GM23338 (cell line): ENCODE measurements around the gene SELPLG. TPM values are rescaled to one million over a fixed set of nuclear protein-coding genes. Genes with fewer than 3 reads are reported as not detected.

Source experiments
- ATAC-seq: fragments of 200-7000 bp; cut with Tn5 transposase; 3 replicates; pipeline ENCODE4 v1.9.1; 2020
- DNase-seq: peaks from one replicate; pipeline ENCODE4 v3.0.0-alpha.2; 2015; ENCODE audit warnings: low spot score
- H2AFZ ChIP-seq: fragments of 200-600 bp; sonication (generic); 2 replicates; pipeline ENCODE4 v1.8.0; 2016; ENCODE audit warnings: antibody characterized with exemption, mild to moderate bottlenecking, moderate library complexity
- H3F3A ChIP-seq: fragments of 200-600 bp; sonication (generic); replicated peaks from 2 replicates; pipeline ENCODE4 v1.8.0; 2017; ENCODE audit warnings: antibody characterized with exemption, mixed run types, low read depth
- H3K27ac ChIP-seq: fragments of 200-600 bp; sonication (generic); 2 replicates; pipeline ENCODE4 v1.6.1; 2016; ENCODE audit warnings: low read depth
- H3K27me3 ChIP-seq: fragments of 200-600 bp; sonication (generic); 2 replicates; pipeline ENCODE4 v1.8.0; 2016; ENCODE audit warnings: mild to moderate bottlenecking, mixed run types, moderate library complexity; ENCODE audit not compliant: insufficient read depth
- H3K36me3 ChIP-seq: fragments of 200-600 bp; sonication (generic); 2 replicates; pipeline ENCODE4 v1.8.0; 2016; ENCODE audit warnings: mild to moderate bottlenecking; ENCODE audit not compliant: insufficient read depth
- H3K4me1 ChIP-seq: fragments of 200-600 bp; sonication (generic); 2 replicates; pipeline ENCODE4 v1.8.0; 2016; ENCODE audit warnings: mild to moderate bottlenecking, moderate library complexity; ENCODE audit not compliant: insufficient read depth
- H3K4me2 ChIP-seq: fragments of 200-600 bp; sonication (generic); 2 replicates; pipeline ENCODE4 v1.7.1; 2017; ENCODE audit warnings: mixed run types
- H3K4me3 ChIP-seq: fragments of 200-600 bp; sonication (generic); 2 replicates; pipeline ENCODE4 v1.6.1; 2016; ENCODE audit warnings: mixed run types
- H3K79me2 ChIP-seq: fragments of 200-600 bp; sonication (generic); replicated peaks from 2 replicates; pipeline ENCODE4 v1.8.0; 2017; ENCODE audit warnings: mild to moderate bottlenecking; ENCODE audit not compliant: insufficient read depth
- H3K9me2 ChIP-seq: fragments of 200-600 bp; sonication (generic); 2 replicates; pipeline ENCODE4 v1.8.0; 2017; ENCODE audit not compliant: insufficient read depth
- H4K20me1 ChIP-seq: fragments of 200-600 bp; sonication (generic); replicated peaks from 2 replicates; pipeline ENCODE4 v1.8.0; 2017; ENCODE audit warnings: mild to moderate bottlenecking; ENCODE audit not compliant: insufficient read depth
- H3K27ac Mint-ChIP-seq: 2 replicates; pipeline ENCODE4 v1.8.0; 2020; ENCODE audit warnings: inconsistent platforms, mild to moderate bottlenecking, moderate library complexity, mixed read lengths
- H3K27me3 Mint-ChIP-seq: 3 replicates; pipeline ENCODE4 v1.8.0; 2022; ENCODE audit warnings: low read depth, mild to moderate bottlenecking, moderate library complexity, mixed read lengths, inconsistent platforms; ENCODE audit not compliant: insufficient read depth, poor library complexity
- H3K36me3 Mint-ChIP-seq: 3 replicates; pipeline ENCODE4 v1.8.0; 2021; ENCODE audit warnings: low read depth, mild to moderate bottlenecking, inconsistent platforms, moderate library complexity, mixed read lengths
- H3K4me1 Mint-ChIP-seq: 3 replicates; pipeline ENCODE4 v1.8.0; 2020; ENCODE audit warnings: mild to moderate bottlenecking, inconsistent platforms, mixed read lengths
- H3K4me3 Mint-ChIP-seq: 3 replicates; pipeline ENCODE4 v1.8.0; 2021; ENCODE audit warnings: moderate library complexity, mild to moderate bottlenecking, inconsistent platforms, mixed read lengths
- H3K9me3 Mint-ChIP-seq: 3 replicates; pipeline ENCODE4 v1.8.0; 2020; ENCODE audit warnings: moderate library complexity, mild to moderate bottlenecking, inconsistent platforms, mixed read lengths
- CREB1 ChIP-seq: fragments of 250-450 bp; sonication (Bioruptor Pico); IDR thresholded peaks from 2 replicates; pipeline ENCODE4 v1.5.0; 2020; ENCODE audit warnings: low read depth, mild to moderate bottlenecking, moderate library complexity
- CTCF ChIP-seq, 2 experiments: fragments of 200-600 bp in 1 of 2; sonication (generic) in 1 of 2; conservative IDR thresholded peaks; 2 replicates each; pipeline versions ENCODE4 v1.5.1 to v1.6.1; 2016 to 2017; ENCODE audit warnings: antibody characterized with exemption in 2 of 2, low read depth in 2 of 2, mild to moderate bottlenecking in 2 of 2, moderate library complexity in 1 of 2
- ETS1 ChIP-seq: IDR thresholded peaks from 2 replicates; pipeline ENCODE4 v1.6.1; 2016; ENCODE audit warnings: antibody characterized with exemption
- EZH2 ChIP-seq: fragments of 200-600 bp; sonication (generic); IDR thresholded peaks from one replicate; pipeline ENCODE4 v1.8.0; 2017; ENCODE audit warnings: antibody characterized with exemption, mild to moderate bottlenecking, low read depth; ENCODE audit not compliant: unreplicated experiment
- EZH2phosphoT487 ChIP-seq: fragments of 200-600 bp; sonication (generic); IDR thresholded peaks from one replicate; pipeline ENCODE4 v1.8.1; 2018; ENCODE audit warnings: antibody characterized with exemption; ENCODE audit not compliant: unreplicated experiment
- JUNB ChIP-seq: IDR thresholded peaks from one replicate; pipeline ENCODE4 v1.6.1; 2016; ENCODE audit warnings: antibody characterized with exemption; ENCODE audit not compliant: unreplicated experiment
- NANOG ChIP-seq: IDR thresholded peaks from 2 replicates; pipeline ENCODE4 v1.6.1; 2016; ENCODE audit warnings: antibody characterized with exemption, borderline replicate concordance
- POLR2AphosphoS5 ChIP-seq: IDR thresholded peaks from 2 replicates; pipeline ENCODE4 v1.6.1; 2016; ENCODE audit warnings: antibody characterized with exemption, low read depth
- STAT1 ChIP-seq: IDR thresholded peaks from one replicate; pipeline ENCODE4 v1.6.1; 2016; ENCODE audit warnings: antibody characterized with exemption; ENCODE audit not compliant: unreplicated experiment
- ZNF114 ChIP-seq: fragments of 250-450 bp; sonication (Bioruptor Pico); IDR thresholded peaks from 2 replicates; pipeline ENCODE4 v1.5.0; 2020; ENCODE audit warnings: mild to moderate bottlenecking, moderate library complexity
- ZNF331 ChIP-seq: fragments of 250-450 bp; sonication (Bioruptor Pico); IDR thresholded peaks from 2 replicates; pipeline ENCODE4 v1.5.0; 2020; ENCODE audit warnings: low read depth, mild to moderate bottlenecking, moderate library complexity
- ZNF462 ChIP-seq: fragments of 250-450 bp; sonication (Bioruptor Pico); IDR thresholded peaks from 2 replicates; pipeline ENCODE4 v1.5.0; 2020; ENCODE audit warnings: mild to moderate bottlenecking, moderate library complexity
- polyA plus RNA-seq: library from polyadenylated mRNA; unstranded; fragments of >200 nt; fragmentation: Nextera tagmentation; extraction: Ambion mirVana; gene quantifications from 2 replicates; pipeline ENCODE4 v1.2.1, GENCODE V29; 2016
- total RNA-seq: library from RNA; depleted of rRNA; stranded (reverse); fragments of >200 nt; shearing (Covaris generic); gene quantifications from 2 replicates; pipeline ENCODE4 v1.2.3, GENCODE V29; 2014

SELPLG gene
- total and polyA plus RNA-seq, 2 experiments from 2014 or later = 0.16 to 0.56 TPM

GRCh38 chr12:108679106-108679681 lies 45.5 kb upstream of the SELPLG start (continued):
- TF ChIP-seq CREB1 (CRISPR knock-in tag) (no peak), STAT1 (no peak), EZH2 (no peak)

- H3K79me2 ChIP-seq = peaks cover 46% of the 10 kb centered on the region
- H3K4me3 ChIP-seq = no peak overlapping the region
- H3K9me2 ChIP-seq = no peaks in the 10 kb centered on the region
- no peak overlapping the region for H2AFZ ChIP-seq
- ATAC-seq (no peak), DNase-seq (no peak)
- H3K4me1 ChIP-seq = 0 out of 2 replicates have a peak, but pooled peaks cover 6% of the 10 kb centered on the region
- Mint-ChIP-seq H3K4me1 (peaks cover 2% of the 10 kb centered on the region; the same call in 2 of the 3 replicates), H3K27ac (peak overlapping the region; percentile 39; the same call in 1 of the 2 replicates), H3K36me3 (no peaks in the 10 kb centered on the region), H3K9me3 (no peaks in the 10 kb centered on the region), H3K27me3 (no peaks in the 10 kb centered on the region), H3K4me3 (no peak overlapping the region)
- H3K4me2 ChIP-seq = no peak overlapping the region
- H3K27me3 ChIP-seq = no peaks in the 10 kb centered on the region
- no peaks in the 10 kb centered on the region for H3F3A ChIP-seq
- H4K20me1 ChIP-seq = no peaks in the 10 kb centered on the region
- TF ChIP-seq NANOG (no peak), POLR2AphosphoS5 (no peak), CTCF (conservative IDR thresholded peaks at IDR 0.05; ENCODE audit: low read depth in 2 of 2) (no peak), ZNF462 (no peak), EZH2phosphoT487 (no peak), ZNF114 (CRISPR knock-in tag) (no peak), ZNF331 (CRISPR knock-in tag) (no peak), JUNB (no peak), EZH2 (no peak), ETS1 (no peak), STAT1 (no peak), CREB1 (CRISPR knock-in tag) (no peak)
- no peak overlapping the region; the same call in 1 of the 2 replicates for H3K27ac ChIP-seq
- H3K36me3 ChIP-seq = no peaks in the 10 kb centered on the region
Observed at GRCh38 chr12:108678104-108678730, 44.5 kb upstream of the SELPLG start.
